GM18909 (cell line): ENCODE data around the gene KCTD17.

Experiments used
- ATAC-seq: cut with Tn5 transposase; IDR thresholded peaks from one replicate; pipeline ENCODE4 v1.9.1; 2021; ENCODE audit warnings: mild to moderate bottlenecking; ENCODE audit not compliant: unreplicated experiment, poor library complexity

The KCTD17 gene

GRCh38 chr22:37036655-37037377 lies 14.7 kb upstream of the KCTD17 start:
- no peak for ATAC-seq

GRCh38 chr22:37037669-37038068 lies 13.9 kb upstream of the KCTD17 start:
- ATAC-seq = no peak

- ATAC-seq = no peak
These were observed 12.1 kb upstream of the KCTD17 start for GRCh38 chr22:37039466-37039865.

GRCh38 chr22:37043209-37043827 lies 8.2 kb upstream of the KCTD17 start:
- ATAC-seq = no peak

GRCh38 chr22:37043828-37044538 lies 7.6 kb upstream of the KCTD17 start:
- ATAC-seq = no peak

DNA sequence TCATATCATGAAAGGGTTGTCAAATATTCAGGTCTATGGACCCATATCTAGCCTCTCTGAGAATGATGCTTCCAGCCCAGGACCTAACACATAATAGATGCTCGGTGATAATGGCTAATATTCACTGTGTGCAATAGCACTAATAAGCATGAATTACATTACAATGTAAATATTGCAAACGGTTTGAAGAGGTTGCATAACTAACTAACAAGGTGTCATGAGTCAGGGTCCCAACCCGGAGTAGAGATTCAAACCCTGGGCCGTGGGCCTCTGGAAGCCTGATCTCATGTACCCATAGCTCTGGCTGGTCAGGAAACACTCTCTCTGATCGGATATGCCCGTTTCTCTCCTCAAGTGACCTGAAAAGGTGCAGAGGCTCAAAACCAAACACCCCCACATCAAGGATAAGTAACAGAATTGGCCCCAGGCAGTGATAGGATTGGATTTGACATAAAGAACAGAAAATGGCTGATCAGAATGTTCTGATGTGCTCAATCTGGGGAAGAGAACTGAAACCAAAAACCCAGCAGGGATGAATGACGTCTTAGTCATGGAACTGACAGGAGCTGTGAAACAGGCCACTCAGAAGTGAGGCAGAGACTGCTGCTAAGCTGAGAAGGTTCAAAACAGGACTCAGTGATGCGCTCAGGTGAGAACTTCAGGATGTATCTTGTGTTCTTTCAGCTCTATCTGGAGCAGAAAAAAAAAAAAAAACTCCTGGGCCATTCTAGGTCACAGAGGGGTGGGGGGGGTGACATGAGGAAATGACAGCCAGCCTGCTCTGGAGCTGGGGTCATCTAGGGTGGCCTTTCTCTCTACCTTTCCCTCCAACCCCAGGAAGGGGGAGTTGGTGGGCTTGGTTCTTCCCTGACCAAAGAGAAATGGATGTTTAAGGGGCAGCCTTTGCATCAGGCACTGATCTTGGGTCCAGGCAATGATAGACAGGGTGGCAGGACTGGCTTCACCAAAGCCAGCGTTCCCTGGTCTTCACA lies 6.6 kb upstream of the KCTD17 start:
- ATAC-seq = no peak

DNA sequence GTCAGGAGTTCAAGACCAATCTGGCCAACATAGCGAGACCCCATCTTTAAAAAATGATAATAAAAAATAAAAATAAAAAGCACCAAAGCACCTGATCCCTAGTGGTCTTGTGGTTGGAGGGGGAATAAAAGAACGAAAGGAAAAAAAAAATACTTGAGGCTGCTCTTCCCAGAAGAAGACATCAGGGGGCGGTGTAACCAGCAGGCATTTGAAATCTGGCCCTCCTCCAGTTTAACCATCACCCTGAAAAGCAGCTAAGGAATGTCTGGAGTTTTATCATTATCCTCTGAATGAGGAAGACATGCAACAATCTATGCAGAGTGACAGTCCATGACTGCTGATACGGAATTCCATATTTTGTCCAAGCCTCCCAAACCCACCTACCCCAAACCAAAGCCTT lies 5.6 kb upstream of the KCTD17 start:
- no peak for ATAC-seq

GRCh38 chr22:37046589-37046988 lies 5.0 kb upstream of the KCTD17 start:
- no peak for ATAC-seq

DNA sequence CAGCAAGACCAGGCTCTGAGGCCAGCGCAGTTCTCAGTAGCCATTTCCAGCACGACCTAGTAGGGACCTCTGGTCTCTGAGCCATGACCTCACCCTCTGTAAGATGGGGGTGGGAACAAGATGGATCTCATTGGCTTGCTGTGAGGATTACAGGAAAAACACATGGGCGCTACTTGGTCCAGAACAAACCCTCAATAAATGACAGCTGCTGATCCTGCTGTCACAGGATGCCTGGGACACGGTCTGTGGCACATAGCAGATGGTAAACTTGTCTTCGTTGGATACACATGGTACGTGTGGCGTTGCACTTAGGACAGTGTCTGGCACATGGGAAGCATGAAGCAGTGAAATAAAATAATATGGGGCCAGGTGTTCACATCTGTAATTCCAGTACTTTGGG lies 4.5 kb upstream of the KCTD17 start:
- no peak for ATAC-seq

DNA sequence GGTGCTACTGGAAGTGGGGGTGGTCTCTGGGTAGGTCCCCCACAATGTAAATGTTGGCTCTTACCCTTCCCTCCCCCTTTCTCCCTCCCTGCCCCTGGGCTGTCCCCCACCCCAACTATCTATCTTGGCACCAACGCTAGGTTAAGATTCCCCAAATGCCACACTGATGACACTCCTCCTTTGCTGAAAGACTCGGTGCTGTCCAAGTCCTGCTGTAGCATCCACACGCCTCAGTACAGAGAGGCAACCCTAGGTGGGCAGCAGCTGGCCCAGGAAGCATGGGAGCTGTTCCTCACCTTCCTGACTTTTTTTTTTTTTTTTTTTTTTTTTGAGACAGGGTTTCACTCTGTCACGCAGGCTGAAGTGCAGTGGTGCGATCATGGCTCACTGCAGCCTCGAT lies 3.4 kb upstream of the KCTD17 start:
- ATAC-seq = no peak

GRCh38 chr22:37049224-37049623 lies 2.3 kb upstream of the KCTD17 start:
- ATAC-seq = no peak

- ATAC-seq = no peak
These were observed 629 bp upstream of the KCTD17 start for GRCh38 chr22:37050913-37051312.

- no peak for ATAC-seq
These were observed 1.1 kb downstream of the KCTD17 start for GRCh38 chr22:37052386-37053309.

- no peak for ATAC-seq
These were observed 1.9 kb downstream of the KCTD17 start for GRCh38 chr22:37053310-37054055.

GRCh38 chr22:37054056-37054395 lies 2.5 kb downstream of the KCTD17 start:
- no peak for ATAC-seq

GRCh38 chr22:37054600-37055365 lies 3.2 kb downstream of the KCTD17 start:
- ATAC-seq = no peak

DNA sequence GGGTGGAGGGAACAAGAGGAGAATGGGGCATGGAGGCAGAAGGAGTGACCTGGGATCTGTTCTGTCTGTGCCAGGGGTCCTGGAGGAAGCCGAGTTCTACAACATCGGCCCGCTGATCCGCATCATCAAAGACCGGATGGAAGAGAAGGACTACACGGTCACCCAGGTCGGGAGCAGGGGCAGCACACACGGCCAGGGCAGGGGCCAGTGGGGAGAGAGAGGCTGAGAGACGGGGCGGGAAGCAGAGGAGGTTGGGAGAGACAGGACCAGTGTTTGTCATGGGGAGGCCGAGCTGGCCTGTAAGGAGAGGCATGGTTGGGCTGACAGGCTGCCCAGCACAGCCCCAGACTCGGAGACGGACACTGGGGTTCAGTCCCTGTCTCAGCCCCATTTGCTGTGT lies 4.7 kb downstream of the KCTD17 start:
- ATAC-seq = no peak

DNA sequence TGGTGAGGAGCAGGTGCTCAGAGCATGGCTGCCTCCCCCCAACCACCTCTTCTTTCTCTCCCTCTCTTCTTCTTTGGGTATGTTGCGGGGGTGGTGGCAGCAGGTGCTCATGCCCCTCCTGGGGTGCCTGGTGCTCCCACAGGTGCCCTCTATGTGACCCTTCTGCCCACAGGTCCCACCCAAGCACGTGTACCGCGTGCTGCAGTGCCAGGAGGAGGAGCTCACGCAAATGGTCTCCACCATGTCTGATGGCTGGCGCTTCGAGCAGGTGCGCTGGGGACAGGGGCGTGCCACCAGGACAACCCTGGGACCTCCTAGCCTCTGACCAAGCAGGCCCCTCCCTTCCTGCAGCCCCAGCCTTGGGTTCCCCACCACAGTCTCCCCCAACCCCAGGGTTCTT lies 5.7 kb downstream of the KCTD17 start:
- ATAC-seq = no peak
